NCI-H1436 treated with DMSO at 0.1 percent for 48 hours (cell line): Measurements from ENCODE around the gene SPRYD3.

Experiments
- DNase-seq: peaks from one replicate; lab custom pipeline; 2025; lab: John Stamatoyannopoulos, UW

The SPRYD3 gene

GRCh38 chr12:53063708-53064612 is 15.2 kb downstream of the SPRYD3 start:
- DNase-seq: no peak

GRCh38 chr12:53062977-53063707 is 16.0 kb downstream of the SPRYD3 start:
- DNase-seq: no peak

GRCh38 chr12:53062011-53062961 is 16.9 kb downstream of the SPRYD3 start:
- DNase-seq: no peak

DNA sequence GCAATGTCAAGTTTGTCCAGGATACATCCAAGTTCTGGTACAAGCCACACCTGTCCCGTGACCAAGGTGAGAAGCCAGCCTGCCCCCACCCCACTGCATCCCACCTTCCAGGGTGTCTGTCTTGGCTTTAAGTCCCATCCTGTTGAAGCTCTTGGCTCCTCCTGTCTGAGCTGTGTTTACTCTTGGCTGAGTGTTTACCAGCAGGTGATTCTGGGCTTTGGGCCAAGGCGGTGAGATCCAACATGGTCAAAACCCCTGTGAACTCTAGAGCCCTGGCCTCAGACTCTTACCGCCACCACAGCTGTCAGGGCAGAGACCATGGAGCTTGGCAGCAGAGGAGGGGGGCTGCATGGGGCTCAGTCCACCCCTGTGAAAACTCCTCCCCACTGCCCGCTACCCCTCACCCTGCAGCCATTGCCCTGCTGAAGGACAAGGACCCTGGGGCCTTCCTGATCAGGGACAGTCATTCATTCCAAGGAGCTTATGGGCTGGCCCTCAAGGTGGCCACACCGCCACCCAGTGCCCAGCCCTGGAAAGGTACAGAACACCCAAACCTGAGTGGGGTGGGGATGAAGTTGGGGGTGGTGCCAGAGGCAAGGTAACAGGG is 17.7 kb downstream of the SPRYD3 start:
- DNase-seq: no peak

- DNase-seq: no peak
These were observed 18.4 kb downstream of the SPRYD3 start for GRCh38 chr12:53060721-53061276.

DNA sequence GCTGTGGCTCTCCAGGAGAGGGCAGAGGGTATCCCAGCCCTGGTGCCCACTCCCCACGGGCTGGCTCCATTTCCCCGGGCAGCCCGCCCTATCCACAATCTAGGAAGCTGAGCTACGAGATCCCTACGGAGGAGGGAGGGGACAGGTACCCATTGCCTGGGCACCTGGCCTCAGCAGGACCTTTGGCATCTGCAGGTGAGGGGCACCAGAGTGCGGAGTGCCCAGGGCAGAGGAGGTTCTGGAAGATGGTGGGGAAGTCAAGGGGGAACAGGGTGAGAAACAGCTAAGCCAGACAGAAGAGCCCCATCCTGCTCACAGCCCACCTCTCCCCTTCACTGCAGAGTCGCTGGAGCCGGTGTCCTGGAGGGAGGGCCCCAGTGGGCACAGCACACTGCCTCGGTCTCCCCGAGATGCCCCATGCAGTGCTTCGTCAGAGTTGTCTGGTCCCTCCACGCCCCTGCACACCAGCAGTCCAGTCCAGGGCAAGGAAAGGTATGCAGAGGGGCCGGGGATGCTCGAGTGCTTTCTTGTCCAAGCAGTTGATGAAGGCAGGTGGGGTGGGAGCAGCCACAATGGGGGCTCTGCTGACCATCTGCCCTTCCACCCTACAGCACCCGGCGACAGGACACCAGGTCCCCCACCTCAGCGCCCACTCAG is 19.0 kb downstream of the SPRYD3 start:
- no peak for DNase-seq

DNA sequence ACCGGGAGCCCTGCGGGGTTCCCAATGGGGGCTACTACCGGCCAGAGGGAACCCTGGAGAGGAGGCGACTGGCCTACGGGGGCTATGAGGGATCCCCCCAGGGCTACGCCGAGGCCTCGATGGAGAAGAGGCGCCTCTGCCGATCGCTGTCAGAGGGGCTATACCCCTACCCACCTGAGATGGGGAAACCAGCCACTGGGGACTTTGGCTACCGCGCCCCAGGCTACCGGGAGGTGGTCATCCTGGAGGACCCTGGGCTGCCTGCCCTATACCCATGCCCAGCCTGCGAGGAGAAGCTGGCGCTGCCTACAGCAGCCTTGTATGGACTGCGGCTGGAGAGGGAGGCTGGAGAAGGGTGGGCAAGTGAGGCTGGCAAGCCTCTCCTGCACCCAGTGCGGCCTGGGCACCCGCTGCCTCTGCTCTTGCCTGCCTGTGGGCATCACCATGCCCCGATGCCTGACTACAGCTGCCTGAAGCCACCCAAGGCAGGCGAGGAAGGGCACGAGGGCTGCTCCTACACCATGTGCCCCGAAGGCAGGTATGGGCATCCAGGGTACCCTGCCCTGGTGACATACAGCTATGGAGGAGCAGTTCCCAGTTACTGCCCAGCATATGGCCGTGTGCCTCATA is 19.6 kb downstream of the SPRYD3 start:
- no peak for DNase-seq

DNA sequence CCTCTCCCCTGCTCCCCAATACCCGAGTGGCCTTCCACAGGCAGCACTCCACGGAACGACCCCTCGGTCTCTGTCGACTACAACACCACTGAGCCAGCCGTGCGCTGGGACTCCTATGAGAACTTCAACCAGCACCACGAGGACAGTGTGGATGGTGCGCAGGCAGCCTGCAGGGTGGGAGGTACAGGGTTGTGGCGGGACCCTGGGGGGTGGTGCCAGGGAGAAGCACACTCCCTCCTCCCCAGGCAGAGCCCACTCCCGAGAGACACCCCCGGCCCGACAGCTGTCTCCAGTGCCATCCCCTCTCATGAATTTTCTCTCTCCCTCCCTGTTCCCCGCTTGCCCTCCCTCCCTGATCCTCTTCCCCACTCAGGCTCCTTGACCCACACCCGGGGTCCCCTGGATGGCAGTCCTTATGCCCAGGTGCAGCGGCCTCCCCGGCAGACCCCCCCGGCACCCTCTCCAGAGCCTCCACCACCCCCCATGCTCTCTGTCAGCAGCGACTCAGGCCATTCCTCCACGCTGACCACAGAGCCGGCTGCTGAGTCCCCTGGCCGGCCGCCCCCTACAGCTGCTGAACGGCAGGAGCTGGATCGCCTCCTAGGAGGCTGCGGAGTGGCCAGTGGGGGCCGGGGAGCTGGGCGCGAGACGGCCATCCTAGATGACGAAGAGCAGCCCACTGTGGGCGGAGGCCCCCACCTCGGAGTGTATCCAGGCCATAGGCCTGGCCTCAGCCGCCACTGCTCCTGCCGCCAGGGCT is 20.3 kb downstream of the SPRYD3 start:
- DNase-seq: no peak

GRCh38 chr12:53057816-53058500 is 21.2 kb downstream of the SPRYD3 start:
- no peak for DNase-seq

DNA sequence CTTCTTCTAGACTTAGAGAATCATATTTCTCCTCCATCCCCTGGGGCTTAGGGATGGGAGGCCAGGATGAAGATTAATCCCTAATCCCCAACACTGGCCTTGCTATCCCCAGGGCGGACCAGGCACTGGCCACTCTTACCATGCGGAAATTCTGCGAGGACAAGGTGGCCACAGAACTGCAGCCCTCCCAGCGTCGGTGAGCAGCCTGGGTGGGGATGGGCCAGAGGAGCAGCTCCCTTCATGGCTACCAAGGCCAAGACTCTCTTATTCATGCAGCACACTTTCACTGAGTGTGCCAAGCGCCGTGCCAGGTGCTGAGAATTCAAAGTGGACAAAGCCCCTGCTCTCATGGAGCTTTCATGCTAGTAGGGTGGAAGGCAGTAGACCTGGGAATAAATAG is 22.3 kb downstream of the SPRYD3 start:
- no peak for DNase-seq

GRCh38 chr12:53056296-53056695 is 22.9 kb downstream of the SPRYD3 start:
- no peak for DNase-seq

DNA sequence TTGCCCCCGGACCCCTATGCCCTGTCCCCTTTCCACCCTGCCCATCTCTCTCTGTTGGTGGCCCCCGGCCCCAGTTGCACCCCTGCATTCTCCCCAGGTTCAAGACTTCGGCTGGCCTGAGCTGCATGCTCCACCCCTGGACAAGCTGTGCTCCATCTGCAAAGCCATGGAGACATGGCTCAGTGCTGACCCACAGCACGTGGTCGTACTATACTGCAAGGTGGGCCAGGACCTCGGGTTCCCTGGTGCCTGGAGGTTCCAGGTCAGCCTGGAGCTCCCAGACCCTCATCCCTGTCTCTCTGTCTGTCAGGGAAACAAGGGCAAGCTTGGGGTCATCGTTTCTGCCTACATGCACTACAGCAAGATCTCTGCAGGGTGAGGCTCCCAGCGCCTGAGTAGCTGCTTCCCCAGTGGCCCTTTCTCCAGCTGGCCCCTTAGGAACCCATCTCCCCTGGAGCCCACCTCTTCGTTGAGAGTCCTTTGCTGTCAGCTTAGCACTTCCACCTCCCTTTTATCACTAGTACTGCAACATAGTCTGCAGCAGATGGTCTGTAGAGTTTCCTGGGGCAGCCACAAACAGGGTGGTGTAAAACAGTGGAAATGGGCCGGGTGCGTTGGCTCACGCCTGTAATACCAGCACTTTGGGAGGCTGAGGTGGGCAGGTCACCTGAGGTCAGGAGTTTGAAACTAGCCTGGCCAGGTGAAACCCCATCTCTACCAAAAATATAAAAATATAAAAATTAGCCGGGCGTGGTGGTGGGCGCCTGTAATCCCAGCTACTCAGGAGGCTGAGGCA is 23.5 kb downstream of the SPRYD3 start:
- no peak for DNase-seq

GRCh38 chr12:53054112-53054878 is 24.9 kb downstream of the SPRYD3 start:
- peak; percentile 78 for DNase-seq

DNA sequence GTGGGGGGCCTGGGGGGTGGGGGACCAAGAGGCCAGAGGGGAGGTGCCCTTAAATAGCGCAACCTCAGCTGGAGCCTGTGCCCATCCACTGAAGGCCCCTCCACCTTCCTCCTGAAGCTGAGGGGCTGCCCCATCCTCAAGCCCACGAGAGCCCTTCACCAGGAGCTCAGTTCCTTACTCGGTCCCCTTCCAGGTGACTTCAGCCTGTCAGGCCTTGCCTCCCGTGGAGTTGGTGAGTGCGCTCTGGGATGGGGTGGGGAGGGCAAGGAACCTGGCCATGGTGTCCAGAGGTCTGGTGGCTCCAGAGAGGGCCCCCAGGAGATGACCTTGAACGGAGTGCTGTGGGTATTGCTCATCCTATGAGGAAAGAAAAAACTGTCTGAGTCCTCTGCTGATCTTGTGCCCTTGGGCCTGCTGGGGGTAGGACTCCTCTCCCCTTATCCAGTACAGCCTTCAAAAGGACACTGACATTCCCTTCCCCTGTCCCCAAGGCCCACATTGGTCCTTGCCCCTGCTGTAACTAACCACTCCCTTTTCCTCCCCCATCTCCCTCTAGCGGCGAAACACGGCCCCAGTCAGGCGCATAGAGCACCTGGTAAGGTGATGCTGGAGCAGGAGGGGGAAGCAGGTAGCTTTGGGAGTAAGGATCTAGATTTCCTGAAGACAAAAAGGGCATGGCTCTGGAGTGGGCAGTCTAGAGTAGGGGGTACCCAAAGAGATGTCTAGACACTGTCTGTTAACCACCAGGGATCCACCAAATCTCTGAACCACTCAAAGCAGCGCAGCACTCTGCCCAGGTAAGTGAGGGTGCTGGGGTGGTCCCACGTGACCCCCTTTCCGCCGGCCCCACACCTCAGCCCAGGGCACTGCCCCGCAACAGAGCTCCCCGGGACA is 25.7 kb downstream of the SPRYD3 start:
- DNase-seq: no peak

DNA sequence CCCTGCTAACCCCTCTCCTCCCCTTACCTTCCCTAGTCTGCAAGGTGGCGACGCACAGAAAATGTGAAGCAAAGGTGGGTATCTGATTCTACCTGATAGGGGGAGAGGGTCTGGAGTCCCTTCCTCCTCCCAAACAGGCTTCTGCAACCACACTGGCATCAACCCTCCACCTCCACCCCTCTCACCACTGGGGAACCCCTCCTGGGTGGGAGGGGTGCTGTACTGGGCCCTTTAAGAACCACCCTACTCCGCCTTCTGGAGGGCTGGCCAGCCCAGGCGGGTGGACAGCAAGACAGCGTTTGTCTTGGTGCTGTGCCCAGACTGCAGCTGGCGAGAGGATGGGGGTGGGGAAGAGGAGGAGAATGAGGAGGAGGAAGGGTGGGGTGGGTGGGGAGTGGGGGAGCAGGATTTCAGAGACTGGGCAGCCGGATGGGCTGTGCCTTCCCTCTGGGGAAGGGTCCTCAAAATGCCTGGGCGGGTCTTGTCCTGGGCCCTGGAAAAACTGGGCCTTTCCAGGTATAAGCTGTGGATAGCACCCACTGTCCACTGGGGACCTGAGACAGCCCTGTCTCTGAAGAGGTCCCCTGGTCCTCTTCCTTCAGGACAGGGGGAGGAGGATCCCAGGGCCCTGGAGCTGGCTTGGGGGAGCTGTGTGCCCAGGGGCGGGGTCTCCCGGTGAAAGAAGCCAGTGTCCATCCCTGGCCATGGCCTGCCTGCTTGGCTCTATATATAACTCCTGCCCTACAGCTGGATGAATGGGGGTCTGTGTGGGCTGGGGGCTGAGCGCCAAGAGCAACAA is 26.6 kb downstream of the SPRYD3 start:
- DNase-seq: no peak
